ENCODE data around the gene TMTC1.

- TF ChIP-seq CTCF (IDR thresholded peaks at IDR 0.05 in 8 of 11, conservative IDR thresholded peaks at IDR 0.05 in 3 of 11) (no peak), POLR2AphosphoS5 (IDR thresholded peaks at IDR 0.05) (no peak)
Measured at GRCh38 chr12:29564925-29565324, 218.8 kb downstream of the TMTC1 start.

Measured in spleen (tissue), 7 donors.